Endothelial cell of hepatic sinusoid (primary cell): ENCODE measurements around the gene BBIP1.
"Not testable (repeated sequence)": the region's sequence is repeated elsewhere in the genome, so short reads cannot be mapped to it uniquely, and the experiment has no call there.

Source experiments
- in situ Hi-C: cut with HindIII; loops from 2 replicates; pipeline ENCODE4 v1.10.0; 2017; ENCODE audit warnings: low sequenced_read_pairs

BBIP1 gene

GRCh38 chr10:110923856-110924493 lies 5.0 kb upstream of the BBIP1 start:
- in situ Hi-C loops, result no loop called here

DNA sequence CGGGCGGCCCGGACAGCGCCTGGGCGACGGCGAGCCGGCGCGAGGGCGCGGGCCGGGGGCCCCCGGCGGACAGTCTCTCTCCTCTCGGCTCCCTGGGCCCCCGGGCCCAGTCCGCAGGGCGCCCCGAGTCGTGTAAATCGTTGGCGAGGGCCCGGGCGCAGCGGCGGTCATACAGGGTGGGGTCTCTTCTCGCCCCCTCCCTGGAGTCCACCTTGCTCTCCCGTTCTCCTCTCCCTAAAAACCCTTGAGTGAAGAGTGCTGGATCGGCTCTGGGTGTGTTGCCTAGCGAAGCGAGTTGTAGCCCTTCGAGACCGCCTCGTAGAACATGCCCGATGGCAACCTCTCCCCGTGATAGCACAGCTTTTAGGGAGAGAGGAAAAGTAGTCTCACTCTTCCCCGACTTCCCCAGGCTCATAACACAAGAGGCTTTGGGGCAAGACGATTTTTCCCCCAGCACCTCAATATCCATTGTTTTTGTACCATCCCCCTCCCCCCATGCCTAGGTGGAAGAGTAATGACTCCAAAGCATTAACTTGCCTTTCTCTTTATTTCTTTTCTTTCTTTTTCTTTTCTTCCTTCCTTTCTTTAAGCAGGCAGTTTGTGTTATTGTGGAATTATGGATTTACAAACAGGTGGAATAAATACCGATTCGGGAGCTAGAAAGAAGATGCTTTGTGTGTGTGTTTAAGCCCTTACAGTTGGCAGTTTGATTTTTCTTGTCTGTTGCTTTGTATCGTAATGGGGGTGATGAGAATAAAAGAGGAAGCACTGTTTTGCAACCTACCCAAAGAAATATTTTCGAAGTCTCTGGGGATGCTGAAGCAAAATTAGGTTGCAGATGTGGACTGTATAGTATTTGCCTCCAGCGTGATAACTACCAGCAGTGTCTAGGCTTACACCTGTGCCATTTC lies 1.2 kb upstream of the BBIP1 start:
- in situ Hi-C loops, result no loop called here

DNA sequence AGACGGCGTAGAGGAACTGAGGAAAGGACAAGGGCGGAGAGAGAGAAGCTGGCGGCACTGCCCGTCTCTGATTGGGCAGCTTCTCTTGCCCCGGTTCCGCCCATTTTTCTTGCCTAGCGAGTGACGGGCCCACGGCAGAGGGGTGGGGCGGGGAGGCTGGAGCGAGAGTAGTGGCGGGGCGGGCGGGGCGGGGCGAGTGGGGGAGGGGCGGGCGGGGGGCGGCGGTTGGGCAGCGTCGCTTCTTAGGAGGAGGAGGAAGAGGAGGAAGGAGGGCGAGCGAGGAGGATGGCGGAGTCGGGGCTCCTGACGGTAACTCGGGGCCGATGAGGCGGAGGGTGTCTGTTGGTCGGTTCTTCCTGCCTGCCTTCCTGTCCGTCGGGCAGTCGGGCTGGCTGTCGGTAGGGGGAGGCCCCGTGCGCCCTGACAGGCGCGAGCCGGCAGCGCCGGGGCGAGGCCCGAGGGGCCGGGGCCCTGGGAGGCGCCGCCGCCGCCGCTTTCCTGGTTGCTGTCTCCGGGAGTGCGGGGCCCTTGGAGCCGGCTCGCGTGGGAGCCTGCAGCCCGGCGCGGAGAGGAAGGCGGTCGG lies 460 bp upstream of the BBIP1 start, which contains the start of gene SHOC2:
SHOC2 (plus strand) TSS at position 256 of the 583 bp plus-strand sequence. CDS start 44,755 bp downstream, outside the sequence.
- in situ Hi-C loops, result no loop called here

GRCh38 chr10:110918269-110918642 lies 724 bp downstream of the BBIP1 start:
- in situ Hi-C loops, result no loop called here

GRCh38 chr10:110916554-110917346 lies 2.2 kb downstream of the BBIP1 start:
- in situ Hi-C loops, result no loop called here

DNA sequence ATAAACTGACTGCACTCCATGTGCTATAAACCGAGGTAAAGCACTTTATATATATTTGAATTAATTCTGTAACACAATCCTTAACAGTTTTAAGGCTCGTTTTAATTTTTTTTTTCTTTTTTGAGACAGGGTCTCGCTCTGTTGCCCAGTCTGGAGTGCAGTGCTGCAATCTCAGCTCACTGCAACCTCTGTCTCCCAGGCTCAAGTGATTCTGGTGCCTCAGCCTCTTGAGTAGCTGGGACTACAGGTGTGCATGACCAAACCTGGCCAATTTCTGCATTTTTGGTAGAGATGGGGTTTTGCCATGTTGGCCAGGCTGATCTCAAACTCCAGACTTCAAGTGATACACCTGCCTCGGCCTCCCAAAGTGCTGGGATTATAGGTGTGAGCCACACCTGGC lies 3.4 kb downstream of the BBIP1 start:
- in situ Hi-C loops, result not testable (repeated sequence)

- in situ Hi-C loops, result no loop called here
These were observed 3.9 kb downstream of the BBIP1 start for GRCh38 chr10:110915035-110915434.

GRCh38 chr10:110914431-110914830 lies 4.5 kb downstream of the BBIP1 start:
- in situ Hi-C loops, result no loop called here

DNA sequence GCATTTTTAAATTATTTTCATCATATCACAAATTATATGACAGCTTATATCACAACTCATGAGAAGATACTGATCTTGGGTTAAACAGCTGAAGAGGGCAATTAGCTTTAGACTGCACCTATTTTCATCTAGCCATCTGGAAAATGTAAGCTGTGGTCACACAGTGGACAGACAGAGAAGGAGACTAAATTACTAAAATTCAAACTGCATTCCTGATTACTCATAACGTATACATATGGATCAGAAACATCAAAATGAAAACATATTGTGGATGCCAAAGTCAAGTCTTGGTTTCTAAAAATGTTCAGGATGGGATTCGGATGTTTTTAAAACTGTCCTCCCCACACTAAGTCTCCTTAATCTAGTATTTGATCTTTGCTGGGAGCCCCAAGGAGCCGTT lies 6.6 kb downstream of the BBIP1 start:
- in situ Hi-C loops, result no loop called here

DNA sequence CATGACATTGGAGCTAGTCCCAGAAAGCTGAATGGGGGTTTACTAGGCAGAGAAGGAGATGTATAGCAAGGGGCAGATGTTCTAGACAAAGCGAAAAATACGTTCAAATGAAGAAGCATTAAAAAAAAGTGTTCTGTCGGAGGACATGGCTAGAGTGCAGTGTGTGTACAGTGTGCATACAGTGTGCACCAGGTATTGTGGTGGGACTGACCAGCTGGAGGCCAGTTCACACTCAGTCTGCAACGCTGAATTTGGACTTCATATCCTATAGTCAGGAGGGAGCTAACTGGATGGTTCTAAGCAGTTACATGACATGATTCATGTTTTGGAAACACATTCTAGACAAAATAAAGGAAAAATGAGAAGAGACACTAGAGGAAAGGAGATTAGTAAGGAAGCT lies 8.8 kb downstream of the BBIP1 start:
- in situ Hi-C loops, result no loop called here

- in situ Hi-C loops, result no loop called here
These were observed 15.4 kb downstream of the BBIP1 start for GRCh38 chr10:110903280-110904278.

DNA sequence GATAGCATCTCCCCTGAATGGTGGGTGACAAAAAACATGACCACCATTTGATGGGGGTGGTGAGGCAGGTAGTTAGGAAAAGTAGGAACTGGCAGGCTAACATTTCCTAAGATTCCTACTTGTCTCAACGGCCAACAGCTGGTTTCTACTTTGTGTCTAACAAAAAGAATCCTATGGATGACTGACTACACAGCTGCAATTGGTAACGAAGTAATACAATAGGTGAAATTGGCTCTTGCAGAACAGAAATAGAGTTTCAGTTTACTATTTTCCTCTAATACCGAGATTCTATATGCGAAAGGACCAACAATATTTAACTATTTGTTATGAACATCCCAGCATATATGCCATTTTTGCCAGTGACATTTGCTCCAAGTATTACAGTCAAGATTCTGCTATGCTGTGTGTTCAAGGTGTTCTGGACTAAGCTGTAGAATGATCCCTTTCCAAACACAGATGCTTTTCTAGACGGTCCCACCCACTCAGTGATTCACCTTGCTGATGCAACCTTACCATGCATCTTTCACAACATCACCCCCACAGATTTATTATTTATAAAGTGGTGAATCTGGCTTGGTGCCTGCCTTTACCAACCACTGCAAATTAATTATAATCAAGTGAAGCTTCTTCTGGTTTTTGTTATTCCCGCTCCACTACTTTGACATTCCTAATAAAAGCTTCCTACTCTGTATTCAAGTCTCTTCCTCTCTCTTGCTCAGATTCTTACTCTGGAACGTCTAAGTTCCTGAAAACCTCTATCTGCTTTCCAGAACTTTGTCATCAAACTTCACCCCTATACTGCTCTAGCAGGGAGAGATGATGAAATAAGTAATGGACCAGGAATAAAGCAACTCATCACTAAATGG lies 16.8 kb downstream of the BBIP1 start:
- in situ Hi-C loops, result no loop called here

GRCh38 chr10:110900983-110901382 lies 18.0 kb downstream of the BBIP1 start:
- in situ Hi-C loops, result no loop called here

GRCh38 chr10:110898391-110898790 lies 20.6 kb downstream of the BBIP1 start:
- in situ Hi-C loops, result no loop called here

DNA sequence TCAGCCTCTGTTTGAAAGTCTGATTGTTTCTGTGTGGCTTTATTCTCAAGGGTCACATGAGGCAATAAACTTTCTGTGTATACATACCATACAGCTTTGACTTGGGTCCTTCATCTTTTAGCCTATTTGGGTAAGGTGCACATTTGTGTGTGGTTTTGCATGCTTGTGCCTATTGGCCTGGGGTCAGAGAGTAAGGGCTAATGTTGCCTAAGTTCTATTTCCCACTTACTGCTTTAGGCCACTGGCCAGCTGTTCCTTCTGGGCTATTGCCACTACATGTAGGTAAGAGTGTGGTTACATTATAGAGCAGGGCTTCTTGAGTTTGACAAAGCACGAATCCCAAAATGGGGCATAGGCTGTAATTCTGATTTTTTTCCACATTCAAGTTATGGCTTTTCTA lies 21.8 kb downstream of the BBIP1 start:
- in situ Hi-C loops, result no loop called here

- in situ Hi-C loops, result no loop called here
These were observed 25.3 kb downstream of the BBIP1 start for GRCh38 chr10:110893559-110894179.

- in situ Hi-C loops, result no loop called here
These were observed 26.2 kb downstream of the BBIP1 start for GRCh38 chr10:110892602-110893288.

GRCh38 chr10:110887560-110887959 lies 31.4 kb downstream of the BBIP1 start:
- in situ Hi-C loops, result no loop called here
